Brain microvascular endothelial cell (primary cell): ENCODE results near the gene TEDC1.

Experiments
- DNase-seq: peaks from one replicate; pipeline ENCODE4 v3.0.0-alpha.2; 2020
- H3K27ac ChIP-seq: fragments of 250-450 bp; sonication (Bioruptor Pico); 2 replicates; pipeline ENCODE4 v1.5.1; 2020; ENCODE audit warnings: mild to moderate bottlenecking, moderate library complexity
- H3K27me3 ChIP-seq: fragments of 250-450 bp; sonication (Bioruptor Pico); replicated peaks from 2 replicates; pipeline ENCODE4 v1.5.1; 2020; ENCODE audit warnings: mild to moderate bottlenecking
- H3K36me3 ChIP-seq: fragments of 250-450 bp; sonication (Bioruptor Pico); replicated peaks from 2 replicates; pipeline ENCODE4 v1.5.1; 2020; ENCODE audit warnings: mild to moderate bottlenecking
- H3K4me3 ChIP-seq: 2 replicates; pipeline ENCODE4 v1.5.1; 2011; ENCODE audit warnings: low read depth, mild to moderate bottlenecking, control low read depth, low read length, moderate library complexity
- in situ Hi-C: cut with HindIII; loops from 2 replicates; pipeline ENCODE4 v1.10.0; 2017; ENCODE audit warnings: low sequenced_read_pairs, low pct_ligation_motif_present
- TF ChIP-seq, protein P1 (sequence below): IDR thresholded peaks from 2 replicates; pipeline ENCODE4 v1.5.1; 2011; ENCODE audit warnings: low read depth, mild to moderate bottlenecking, moderate library complexity, low read length, control low read depth, inconsistent platforms; ENCODE audit errors: missing control alignments

Gene TEDC1

DNA sequence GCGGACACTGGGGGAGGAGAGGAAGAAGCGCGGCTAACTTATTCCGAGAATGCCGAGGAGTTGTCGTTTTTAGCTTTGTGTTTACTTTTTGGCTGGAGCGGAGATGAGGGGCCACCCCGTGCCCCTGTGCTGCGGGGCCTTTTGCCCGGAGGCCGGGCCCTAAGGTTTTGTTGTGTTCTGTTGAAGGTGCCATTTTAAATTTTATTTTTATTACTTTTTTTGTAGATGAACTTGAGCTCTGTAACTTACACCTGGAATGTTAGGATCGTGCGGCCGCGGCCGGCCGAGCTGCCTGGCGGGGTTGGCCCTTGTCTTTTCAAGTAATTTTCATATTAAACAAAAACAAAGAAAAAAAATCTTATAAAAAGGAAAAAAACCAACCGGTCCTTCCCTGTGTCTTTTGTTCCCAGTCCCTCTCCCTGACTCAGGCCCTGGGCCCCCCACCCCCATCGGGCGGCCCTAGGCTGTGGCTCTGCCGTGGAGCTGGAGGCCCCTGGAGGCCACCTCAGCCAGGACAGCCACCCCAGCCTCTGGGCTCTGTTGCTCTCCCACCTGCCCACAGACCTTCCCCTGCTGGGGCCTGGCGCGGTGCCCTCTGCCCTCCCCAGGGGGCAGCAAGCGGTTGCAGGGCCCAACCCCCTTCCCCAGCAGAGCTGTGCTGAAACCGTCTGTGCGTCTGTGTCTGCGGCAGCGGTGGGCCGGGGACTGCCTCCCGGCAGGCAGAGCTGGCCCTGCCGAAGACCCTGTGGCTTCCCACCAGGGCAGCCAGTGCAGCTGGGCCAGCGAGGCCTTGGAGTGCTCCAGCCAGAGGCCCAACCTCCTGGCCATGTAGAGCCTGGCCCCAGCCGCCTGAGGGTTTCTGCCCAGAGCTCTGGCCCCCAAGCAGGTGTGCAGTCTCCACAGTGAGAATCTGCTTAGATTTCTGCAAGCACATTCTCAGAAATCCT is 20.4 kb upstream of the TEDC1 start:
- Histone ChIP-seq H3K36me3 (peaks cover 26% of the 10 kb centered on the region), H3K27me3 (no peaks in the 10 kb centered on the region), H3K27ac (no peak overlapping the region), H3K4me3 (no peak overlapping the region)
- in situ Hi-C loops = no loop called here
- no peak for DNase-seq
- TF ChIP-seq, protein P1, sequence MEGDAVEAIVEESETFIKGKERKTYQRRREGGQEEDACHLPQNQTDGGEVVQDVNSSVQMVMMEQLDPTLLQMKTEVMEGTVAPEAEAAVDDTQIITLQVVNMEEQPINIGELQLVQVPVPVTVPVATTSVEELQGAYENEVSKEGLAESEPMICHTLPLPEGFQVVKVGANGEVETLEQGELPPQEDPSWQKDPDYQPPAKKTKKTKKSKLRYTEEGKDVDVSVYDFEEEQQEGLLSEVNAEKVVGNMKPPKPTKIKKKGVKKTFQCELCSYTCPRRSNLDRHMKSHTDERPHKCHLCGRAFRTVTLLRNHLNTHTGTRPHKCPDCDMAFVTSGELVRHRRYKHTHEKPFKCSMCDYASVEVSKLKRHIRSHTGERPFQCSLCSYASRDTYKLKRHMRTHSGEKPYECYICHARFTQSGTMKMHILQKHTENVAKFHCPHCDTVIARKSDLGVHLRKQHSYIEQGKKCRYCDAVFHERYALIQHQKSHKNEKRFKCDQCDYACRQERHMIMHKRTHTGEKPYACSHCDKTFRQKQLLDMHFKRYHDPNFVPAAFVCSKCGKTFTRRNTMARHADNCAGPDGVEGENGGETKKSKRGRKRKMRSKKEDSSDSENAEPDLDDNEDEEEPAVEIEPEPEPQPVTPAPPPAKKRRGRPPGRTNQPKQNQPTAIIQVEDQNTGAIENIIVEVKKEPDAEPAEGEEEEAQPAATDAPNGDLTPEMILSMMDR = peak; percentile 22

DNA sequence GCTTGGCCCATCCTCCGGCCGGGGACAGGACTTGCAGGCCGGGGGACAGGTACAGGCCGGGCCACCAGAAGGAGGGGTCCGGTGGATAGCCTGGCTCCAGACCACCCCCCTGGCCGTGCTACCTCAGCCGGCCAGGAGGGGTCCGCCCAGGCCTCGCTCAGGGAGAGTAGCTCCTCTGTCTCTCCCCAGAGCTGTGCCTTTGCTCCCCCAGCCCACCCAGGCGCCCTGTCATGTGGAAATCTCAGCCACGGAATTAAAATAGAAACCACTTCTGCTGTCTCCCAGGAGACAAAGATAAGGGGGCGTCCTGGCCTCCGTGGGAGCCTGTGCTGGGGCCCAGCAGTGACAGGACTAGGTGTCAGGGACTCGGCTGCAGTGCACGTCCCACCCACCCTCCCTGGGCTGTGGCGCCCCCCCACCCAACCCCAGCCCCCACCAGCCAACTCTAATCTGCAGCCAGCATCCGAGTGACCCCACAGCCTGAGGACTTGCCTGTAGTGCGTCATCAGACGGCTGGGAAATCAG is 19.7 kb upstream of the TEDC1 start:
- DNase-seq = no peak
- H3K36me3 ChIP-seq = peaks cover 26% of the 10 kb centered on the region
- H3K4me3 ChIP-seq = no peak overlapping the region
- in situ Hi-C loops = no loop called here
- no peak overlapping the region for H3K27ac ChIP-seq
- TF ChIP-seq, protein P1 = peak; percentile 40
- H3K27me3 ChIP-seq = no peaks in the 10 kb centered on the region

DNA sequence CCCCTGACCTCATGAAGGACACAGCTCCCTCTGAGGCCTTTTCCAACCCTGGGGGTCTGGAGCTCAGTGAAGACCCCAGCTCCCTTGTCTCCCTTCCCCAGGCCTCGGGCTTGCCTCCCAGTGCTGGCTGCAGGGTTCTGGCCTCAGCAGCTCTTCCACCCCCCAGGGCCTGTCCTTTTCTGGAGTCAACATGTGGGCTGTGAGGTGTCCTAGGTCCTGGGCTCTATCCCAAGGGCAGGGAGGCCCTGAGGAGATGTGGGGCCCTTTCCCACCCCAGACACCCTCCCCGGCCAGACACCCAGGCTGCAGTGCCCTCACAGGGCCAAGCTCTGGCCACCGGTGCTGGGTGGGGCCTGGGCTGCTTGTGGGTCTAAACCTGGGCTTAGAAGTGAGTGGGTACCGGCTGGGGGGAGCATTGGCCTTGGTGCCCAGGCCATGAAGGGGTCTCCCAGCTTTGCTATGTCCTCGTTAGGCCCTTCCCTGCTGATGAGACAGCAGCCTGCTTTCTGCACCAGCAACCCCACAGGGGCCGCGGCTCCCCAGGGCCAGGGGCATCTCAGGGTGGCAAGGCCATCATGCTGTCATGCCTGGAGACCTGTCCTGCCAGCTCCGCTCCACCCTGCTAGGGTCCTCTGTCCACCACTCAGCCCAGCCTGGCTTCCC is 19.1 kb upstream of the TEDC1 start:
- H3K36me3 ChIP-seq = peaks cover 21% of the 10 kb centered on the region
- H3K27ac ChIP-seq = no peak overlapping the region
- no peak overlapping the region for H3K4me3 ChIP-seq
- TF ChIP-seq, protein P1 = no peak
- no peak for DNase-seq
- H3K27me3 ChIP-seq = no peaks in the 10 kb centered on the region
- in situ Hi-C loops = no loop called here

DNA sequence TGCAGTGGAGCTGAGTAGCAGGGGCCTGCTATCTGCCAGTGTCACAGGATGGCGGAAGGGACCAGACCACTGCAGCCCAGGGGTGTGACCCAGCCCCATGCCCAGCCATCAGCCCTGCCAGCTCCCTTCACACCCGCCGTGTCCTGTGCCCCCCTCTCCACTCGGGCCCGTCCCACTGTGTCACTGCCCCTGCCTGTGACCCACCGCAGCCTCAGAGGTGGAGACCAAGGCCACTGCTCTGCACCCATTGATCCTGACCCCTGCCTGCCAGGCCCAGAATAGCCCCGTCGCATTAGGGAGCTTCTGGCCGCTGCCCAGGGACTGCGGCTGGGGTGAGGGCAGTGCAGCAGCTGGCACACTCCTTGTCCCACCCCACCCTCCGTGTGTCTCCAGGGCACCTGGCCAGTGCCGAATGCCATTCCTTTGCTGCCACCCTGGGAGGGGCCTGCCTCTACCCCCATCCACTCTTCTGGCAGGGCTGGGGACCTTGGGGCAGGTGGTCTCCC is 18.5 kb upstream of the TEDC1 start:
- H3K4me3 ChIP-seq = no peak overlapping the region
- TF ChIP-seq, protein P1 = no peak
- H3K27me3 ChIP-seq = no peaks in the 10 kb centered on the region
- peaks cover 16% of the 10 kb centered on the region for H3K36me3 ChIP-seq
- no peak overlapping the region for H3K27ac ChIP-seq
- in situ Hi-C loops = no loop called here
- DNase-seq = no peak

DNA sequence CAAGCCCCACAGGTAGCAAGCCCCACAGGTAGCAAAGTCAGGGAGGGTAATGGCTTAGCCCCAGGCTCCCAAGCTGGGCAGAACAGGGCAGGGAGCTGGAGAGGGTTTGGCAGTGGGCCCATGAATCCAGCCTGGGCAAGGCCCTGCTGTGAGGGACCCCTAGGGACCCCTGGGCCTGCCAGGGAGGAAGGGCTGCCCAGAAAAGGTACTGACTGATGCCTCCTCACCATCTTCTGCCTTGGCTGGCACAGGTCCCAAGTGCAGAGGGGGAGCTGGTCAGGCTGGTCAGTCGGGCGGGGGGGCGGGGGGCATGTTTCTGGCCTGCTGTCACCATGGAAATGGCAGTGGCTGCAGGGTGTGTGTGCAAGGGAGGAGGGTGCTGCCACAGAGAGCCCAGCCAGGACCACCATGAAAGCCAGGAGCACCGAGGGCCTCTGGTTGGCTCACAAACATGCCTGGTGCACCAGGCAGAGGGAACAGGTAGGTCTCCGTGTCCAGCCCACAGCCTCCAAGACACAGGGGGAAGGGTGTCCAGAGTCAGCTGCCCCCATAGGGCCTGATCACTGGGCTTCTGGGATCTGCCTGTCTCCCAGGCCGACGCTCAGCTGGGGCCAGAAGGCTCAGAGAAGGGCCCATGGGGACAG is 17.9 kb upstream of the TEDC1 start:
- in situ Hi-C loops = no loop called here
- H3K27ac ChIP-seq = no peak overlapping the region

More for the DNA sequence above, 17.9 kb upstream of the TEDC1 start:
- TF ChIP-seq, protein P1 = no peak
- H3K36me3 ChIP-seq = peaks cover 12% of the 10 kb centered on the region
- no peak for DNase-seq
- H3K4me3 ChIP-seq = no peak overlapping the region
- no peaks in the 10 kb centered on the region for H3K27me3 ChIP-seq
